ENCODE results near the gene BSG. TPM values are rescaled to one million over a fixed set of nuclear protein-coding genes. Genes with fewer than 3 reads are reported as not detected.

Gene BSG
- total and polyA plus RNA-seq, 10 of the 15 experiments (the other 5 are each of a cell fraction or from before 2014, with no cell fraction given) = 2.8 to 297 (median 199) TPM

DNA sequence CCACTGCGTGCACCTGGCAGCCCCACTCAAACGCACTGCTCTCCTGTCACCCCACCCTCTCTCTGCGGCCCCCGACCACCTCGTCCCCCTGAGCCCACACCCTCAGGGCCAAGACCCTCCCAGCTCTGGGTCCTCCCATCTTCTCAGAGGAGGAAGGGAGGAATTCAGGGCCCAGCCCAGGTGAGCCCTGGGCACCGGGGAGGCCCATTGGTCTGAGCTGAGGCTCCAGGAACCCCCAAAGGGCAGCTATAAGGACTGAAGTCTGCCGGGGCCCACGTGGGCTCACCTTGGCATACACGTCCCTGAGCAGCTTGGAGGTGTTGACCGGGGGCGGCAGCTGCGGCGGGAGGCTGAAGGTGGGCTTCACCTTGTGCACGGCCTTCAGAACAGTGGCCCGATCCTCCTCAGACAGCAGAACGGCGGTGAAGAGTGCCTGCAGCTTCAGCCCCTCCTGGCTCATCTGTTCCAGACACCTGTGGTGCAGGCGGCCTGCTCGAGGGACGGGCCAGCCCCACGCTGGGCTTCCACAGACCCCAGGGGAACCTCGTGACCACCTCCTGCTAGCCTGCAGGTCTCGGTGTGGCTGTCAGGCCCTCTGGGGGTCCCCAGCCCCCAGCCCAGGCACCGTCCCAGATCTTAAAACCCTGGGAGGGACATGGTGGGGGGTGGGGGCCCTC lies 52.2 kb downstream of the BSG start (continued):
- TF ChIP-seq, protein P1, sequence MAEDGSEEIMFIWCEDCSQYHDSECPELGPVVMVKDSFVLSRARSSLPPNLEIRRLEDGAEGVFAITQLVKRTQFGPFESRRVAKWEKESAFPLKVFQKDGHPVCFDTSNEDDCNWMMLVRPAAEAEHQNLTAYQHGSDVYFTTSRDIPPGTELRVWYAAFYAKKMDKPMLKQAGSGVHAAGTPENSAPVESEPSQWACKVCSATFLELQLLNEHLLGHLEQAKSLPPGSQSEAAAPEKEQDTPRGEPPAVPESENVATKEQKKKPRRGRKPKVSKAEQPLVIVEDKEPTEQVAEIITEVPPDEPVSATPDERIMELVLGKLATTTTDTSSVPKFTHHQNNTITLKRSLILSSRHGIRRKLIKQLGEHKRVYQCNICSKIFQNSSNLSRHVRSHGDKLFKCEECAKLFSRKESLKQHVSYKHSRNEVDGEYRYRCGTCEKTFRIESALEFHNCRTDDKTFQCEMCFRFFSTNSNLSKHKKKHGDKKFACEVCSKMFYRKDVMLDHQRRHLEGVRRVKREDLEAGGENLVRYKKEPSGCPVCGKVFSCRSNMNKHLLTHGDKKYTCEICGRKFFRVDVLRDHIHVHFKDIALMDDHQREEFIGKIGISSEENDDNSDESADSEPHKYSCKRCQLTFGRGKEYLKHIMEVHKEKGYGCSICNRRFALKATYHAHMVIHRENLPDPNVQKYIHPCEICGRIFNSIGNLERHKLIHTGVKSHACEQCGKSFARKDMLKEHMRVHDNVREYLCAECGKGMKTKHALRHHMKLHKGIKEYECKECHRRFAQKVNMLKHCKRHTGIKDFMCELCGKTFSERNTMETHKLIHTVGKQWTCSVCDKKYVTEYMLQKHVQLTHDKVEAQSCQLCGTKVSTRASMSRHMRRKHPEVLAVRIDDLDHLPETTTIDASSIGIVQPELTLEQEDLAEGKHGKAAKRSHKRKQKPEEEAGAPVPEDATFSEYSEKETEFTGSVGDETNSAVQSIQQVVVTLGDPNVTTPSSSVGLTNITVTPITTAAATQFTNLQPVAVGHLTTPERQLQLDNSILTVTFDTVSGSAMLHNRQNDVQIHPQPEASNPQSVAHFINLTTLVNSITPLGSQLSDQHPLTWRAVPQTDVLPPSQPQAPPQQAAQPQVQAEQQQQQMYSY (CRISPR knock-in tag; IDR thresholded peaks at IDR 0.05) = no peak
- no peak for TF ChIP-seq NR2F1 (conservative IDR thresholded peaks at IDR 0.05)
- TF ChIP-seq, protein P2, sequence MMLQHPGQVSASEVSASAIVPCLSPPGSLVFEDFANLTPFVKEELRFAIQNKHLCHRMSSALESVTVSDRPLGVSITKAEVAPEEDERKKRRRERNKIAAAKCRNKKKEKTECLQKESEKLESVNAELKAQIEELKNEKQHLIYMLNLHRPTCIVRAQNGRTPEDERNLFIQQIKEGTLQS (IDR thresholded peaks at IDR 0.05; ENCODE audit: borderline replicate concordance, extremely low read depth, low read depth, low read length) = no peak
- TF ChIP-seq CHD2 (IDR thresholded peaks at IDR 0.05; ENCODE audit: borderline replicate concordance, low read depth, low read length) = no peak
- no peak for TF ChIP-seq BACH1 (IDR thresholded peaks at IDR 0.05; ENCODE audit: borderline replicate concordance)
- TF ChIP-seq ZNF207 (IDR thresholded peaks at IDR 0.05; ENCODE audit: borderline replicate concordance) = no peak
- no peak for TF ChIP-seq TCF12 (IDR thresholded peaks at IDR 0.05; ENCODE audit: low read depth, low read length)

DNA sequence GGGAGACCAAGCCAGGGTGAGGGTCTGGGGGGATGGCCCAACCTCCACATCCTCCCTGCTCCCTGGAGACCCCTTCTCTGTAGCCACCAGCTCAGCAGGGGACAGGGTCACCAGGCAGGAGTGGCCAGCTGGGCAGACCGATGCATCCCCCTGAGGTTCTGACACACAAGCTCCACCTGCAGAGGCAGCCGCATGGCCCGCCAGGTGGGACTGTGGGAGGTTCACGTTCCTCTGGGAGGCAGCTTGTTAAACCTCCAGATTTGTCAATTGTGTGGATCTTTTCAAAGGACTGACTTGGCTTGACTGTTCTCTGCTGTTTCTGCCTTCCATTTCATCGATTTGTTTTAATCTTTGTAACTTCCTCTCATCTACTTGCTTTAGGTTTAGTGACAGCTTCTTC lies 52.9 kb downstream of the BSG start:
- Histone ChIP-seq H2AFZ (ENCODE audit: control insufficient read depth, low read depth, low read length) (no peak overlapping the region), H4K20me1 (ENCODE audit: control insufficient read depth, insufficient read depth) (no peaks in the 10 kb centered on the region), H3K27me3 (replicated peaks in 1 of 2; ENCODE audit: control insufficient read depth in 2 of 2, insufficient read depth in 2 of 2, low read length in 1 of 2) (no peaks in the 10 kb centered on the region), H3K36me3 (ENCODE audit: control insufficient read depth in 2 of 2, insufficient read depth in 2 of 2, low read length in 1 of 2) (peaks cover 0 to 4% of the 10 kb centered on the region in 2 experiments; a peak in 3 of 4 replicates), H3K4me2 (ENCODE audit: control insufficient read depth, insufficient read depth) (no peak overlapping the region), H3K27ac (ENCODE audit: control insufficient read depth, insufficient read depth) (no peak overlapping the region), H3K9ac (ENCODE audit: control insufficient read depth, insufficient read depth, low read length) (no peak overlapping the region), H3K9me3 (replicated peaks; ENCODE audit: control insufficient read depth, insufficient read depth, low read length) (no peaks in the 10 kb centered on the region; the same call in 2 of the 3 replicates), H3K79me2 (ENCODE audit: control insufficient read depth, insufficient read depth, low read length) (no peaks in the 10 kb centered on the region), H3K4me3 (no peak overlapping the region), H3K4me1 (ENCODE audit: control insufficient read depth, insufficient read depth, low read length) (no peaks in the 10 kb centered on the region)
- in situ Hi-C loops (cut with MboI) (no loop called here), intact Hi-C loops (cut with micrococcal nuclease; ENCODE audit: unreplicated experiment) (no loop called here)
- DNase-seq (ENCODE audit: low read depth, low spot score) (no peak), ATAC-seq (no peak), FAIRE-seq (no peak)
- ChIA-PET POLR2A (no interaction called here), SMC1A (ENCODE audit: uncharacterized antibody, unreplicated experiment) (no interaction called here), CTCF (interaction anchor here (1.5 kb wide), 1 partner anchor 38 kb away, joined by 3 read pairs; the partner anchor contains the start of gene RNF126), RAD21 (ENCODE audit: unreplicated experiment) (interaction anchor here (0.6 kb wide), 1 partner anchor 38 kb away, joined by 3 read pairs; no protein-coding TSS in a partner anchor)
- BruUV-seq (replicated peaks) = TSS peak; percentile 33
- 85% methylated on average over 5 of the region's 5 CpGs for WGBS (ENCODE audit: insufficient coverage, insufficient replicate concordance, low lambda C conversion rate, missing lambda C conversion rate)
- TF ChIP-seq, protein P1 (CRISPR knock-in tag; IDR thresholded peaks at IDR 0.05) = no peak
- TF ChIP-seq SIX5 (IDR thresholded peaks at IDR 0.05; ENCODE audit: low read depth, low read length, severe bottlenecking) = no peak
- TF ChIP-seq EGR1 (IDR thresholded peaks at IDR 0.05; ENCODE audit: borderline replicate concordance in 1 of 2, low read depth in 2 of 2, low read length in 2 of 2) = no peak
- TF ChIP-seq FOXK2 (IDR thresholded peaks at IDR 0.05) = no peak
- TF ChIP-seq, protein P3, sequence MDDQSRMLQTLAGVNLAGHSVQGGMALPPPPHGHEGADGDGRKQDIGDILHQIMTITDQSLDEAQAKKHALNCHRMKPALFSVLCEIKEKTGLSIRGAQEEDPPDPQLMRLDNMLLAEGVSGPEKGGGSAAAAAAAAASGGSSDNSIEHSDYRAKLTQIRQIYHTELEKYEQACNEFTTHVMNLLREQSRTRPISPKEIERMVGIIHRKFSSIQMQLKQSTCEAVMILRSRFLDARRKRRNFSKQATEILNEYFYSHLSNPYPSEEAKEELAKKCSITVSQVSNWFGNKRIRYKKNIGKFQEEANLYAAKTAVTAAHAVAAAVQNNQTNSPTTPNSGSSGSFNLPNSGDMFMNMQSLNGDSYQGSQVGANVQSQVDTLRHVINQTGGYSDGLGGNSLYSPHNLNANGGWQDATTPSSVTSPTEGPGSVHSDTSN (IDR thresholded peaks at IDR 0.05; ENCODE audit: insufficient replicate concordance, low read depth, low read length) = no peak
- no peak for TF ChIP-seq NR2F1 (conservative IDR thresholded peaks at IDR 0.05)
- TF ChIP-seq HDAC2 (IDR thresholded peaks at IDR 0.05) = no peak
- TF ChIP-seq RBBP5 (conservative IDR thresholded peaks at IDR 0.05) = no peak
